Breast epithelium (tissue), 3 donors: ENCODE results near the gene CCDC146.

ENCODE experiments used
- POLR2A ChIP-seq: fragments of 450-650 bp; IDR thresholded peaks from one replicate; pipeline ENCODE4 v1.6.1; 2016; ENCODE audit warnings: antibody characterized with exemption, mild to moderate bottlenecking, moderate library complexity
- POLR2AphosphoS5 ChIP-seq, 3 donors: sonication (generic); formaldehyde crosslinking; IDR thresholded peaks; one replicate each; pipeline ENCODE4 v1.6.1; 2017; ENCODE audit warnings: antibody characterized with exemption in 3 of 3
- TF ChIP-seq, protein P1 (sequence below), 3 donors: fragments of 450-650 bp; IDR thresholded peaks; one replicate each; pipeline ENCODE4 v1.5.1; 2016 to 2017; ENCODE audit warnings: antibody characterized with exemption in 3 of 3, mild to moderate bottlenecking in 3 of 3, moderate library complexity in 3 of 3

DNA sequence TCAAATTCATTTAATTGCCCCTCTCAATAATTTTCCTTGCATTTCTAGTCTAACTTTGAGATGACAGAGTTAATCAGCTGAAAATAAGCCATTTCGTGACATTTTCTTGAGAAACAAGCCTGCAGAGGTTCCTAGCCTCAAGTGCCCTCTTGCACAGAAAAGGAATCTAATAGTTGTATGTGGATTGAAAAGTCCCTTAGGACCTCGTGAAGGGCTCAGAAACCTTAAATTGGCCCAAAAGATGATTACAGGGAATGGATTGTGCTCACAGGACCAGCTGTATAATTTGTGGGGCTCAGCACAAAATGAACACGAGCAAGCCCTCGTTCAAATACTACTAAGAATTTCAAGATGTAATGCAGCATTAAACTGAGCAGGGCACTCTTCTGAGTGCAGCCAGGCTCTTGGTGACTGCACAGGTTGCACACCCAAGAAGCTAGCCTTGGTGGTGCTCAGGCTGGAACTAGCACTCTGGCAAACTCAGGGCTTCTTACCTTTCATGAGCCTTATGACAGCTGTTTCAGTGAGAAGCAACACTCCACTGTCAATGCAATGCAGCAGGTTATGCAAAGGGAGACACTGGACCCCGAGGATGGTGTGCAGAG, 191.6 kb downstream of the CCDC146 start:
- TF ChIP-seq, protein P1, sequence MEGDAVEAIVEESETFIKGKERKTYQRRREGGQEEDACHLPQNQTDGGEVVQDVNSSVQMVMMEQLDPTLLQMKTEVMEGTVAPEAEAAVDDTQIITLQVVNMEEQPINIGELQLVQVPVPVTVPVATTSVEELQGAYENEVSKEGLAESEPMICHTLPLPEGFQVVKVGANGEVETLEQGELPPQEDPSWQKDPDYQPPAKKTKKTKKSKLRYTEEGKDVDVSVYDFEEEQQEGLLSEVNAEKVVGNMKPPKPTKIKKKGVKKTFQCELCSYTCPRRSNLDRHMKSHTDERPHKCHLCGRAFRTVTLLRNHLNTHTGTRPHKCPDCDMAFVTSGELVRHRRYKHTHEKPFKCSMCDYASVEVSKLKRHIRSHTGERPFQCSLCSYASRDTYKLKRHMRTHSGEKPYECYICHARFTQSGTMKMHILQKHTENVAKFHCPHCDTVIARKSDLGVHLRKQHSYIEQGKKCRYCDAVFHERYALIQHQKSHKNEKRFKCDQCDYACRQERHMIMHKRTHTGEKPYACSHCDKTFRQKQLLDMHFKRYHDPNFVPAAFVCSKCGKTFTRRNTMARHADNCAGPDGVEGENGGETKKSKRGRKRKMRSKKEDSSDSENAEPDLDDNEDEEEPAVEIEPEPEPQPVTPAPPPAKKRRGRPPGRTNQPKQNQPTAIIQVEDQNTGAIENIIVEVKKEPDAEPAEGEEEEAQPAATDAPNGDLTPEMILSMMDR (IDR thresholded peaks at IDR 0.05): no peak
- no peak for TF ChIP-seq POLR2A
- TF ChIP-seq POLR2AphosphoS5 (IDR thresholded peaks at IDR 0.05): no peak
